HEK293T (cell line): ENCODE data around the gene DEFB124.

ENCODE experiments used
- ARNT ChIP-seq: fragments of 450-650 bp; IDR thresholded peaks from 2 replicates; pipeline ENCODE4 v1.6.1; 2017; ENCODE audit warnings: mild to moderate bottlenecking
- FOXM1 ChIP-seq: fragments of 450-650 bp; IDR thresholded peaks from 2 replicates; pipeline ENCODE4 v1.6.1; 2017; ENCODE audit warnings: mild to moderate bottlenecking, borderline replicate concordance
- HDGF ChIP-seq: fragments of 450-650 bp; IDR thresholded peaks from 2 replicates; pipeline ENCODE4 v1.6.1; 2017; ENCODE audit warnings: antibody characterized with exemption, borderline replicate concordance
- NFRKB ChIP-seq: fragments of 450-650 bp; IDR thresholded peaks from 2 replicates; pipeline ENCODE4 v1.6.1; 2016; ENCODE audit warnings: mild to moderate bottlenecking, moderate library complexity

DNA sequence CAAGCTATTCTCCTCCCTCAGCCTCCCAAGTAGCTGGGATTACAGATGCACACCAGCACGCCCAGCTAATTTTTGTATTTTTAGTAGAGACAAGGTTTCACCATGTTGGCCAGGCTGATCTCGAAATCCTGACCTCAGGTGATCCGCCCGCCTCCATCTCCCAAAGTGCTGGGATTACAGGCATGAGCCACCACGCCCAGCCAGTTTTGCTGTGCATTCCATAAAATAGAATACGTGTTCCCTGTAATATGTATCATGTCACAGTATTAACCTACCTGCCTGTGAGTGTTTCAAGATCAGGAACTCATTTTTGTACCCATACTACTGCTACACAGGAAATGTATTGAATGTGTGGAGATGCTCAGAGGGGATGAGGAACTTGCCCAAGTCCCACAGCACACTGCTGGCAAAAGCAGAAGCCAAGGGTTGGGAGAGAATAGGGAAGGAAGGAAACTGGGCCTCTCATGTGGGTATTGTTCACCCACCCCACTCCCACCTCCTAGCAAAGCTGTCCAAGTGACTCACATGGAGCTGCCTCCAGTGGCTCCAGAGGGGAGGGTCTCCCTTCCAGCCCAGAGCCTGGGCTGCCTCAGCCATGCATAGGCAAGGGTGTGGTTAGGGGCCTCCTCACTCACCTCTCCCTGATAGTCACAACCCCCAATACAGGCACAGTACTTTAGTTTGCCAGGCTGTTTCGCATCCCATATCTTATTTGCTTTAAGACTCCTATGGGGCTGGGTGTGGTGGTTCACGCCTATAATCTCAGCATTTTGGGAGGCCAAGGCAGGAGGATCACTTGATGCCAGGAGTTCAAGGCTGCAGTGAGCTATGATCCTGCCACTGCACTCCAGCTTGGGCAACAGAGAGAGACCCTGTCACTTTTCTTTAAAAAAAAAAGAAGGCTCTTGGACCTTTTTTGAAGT lies 48.7 kb upstream of the DEFB124 start:
- TF ChIP-seq HDGF (no peak), NFRKB (no peak), FOXM1 (no peak), ARNT (no peak)
